Small intestine (tissue), 7 donors: Measurements from ENCODE around the gene HMCN2. TPM values are rescaled to one million over a fixed set of nuclear protein-coding genes. Genes with fewer than 3 reads are reported as not detected.

Experiments
- DNase-seq, 2 donors: peaks; one replicate each; pipeline versions ENCODE4 v3.0.0 to v3.0.0-alpha.2; 2013
- FAIRE-seq: peaks from 2 replicates; lab custom pipeline; 2012; peaks lifted over from hg19 to GRCh38; lab: Jason Lieb, UNC
- H3K27ac ChIP-seq, 3 donors: one replicate each; pipeline ENCODE4 v1.5.1; 2013; ENCODE audit warnings: low read length in 2 of 3, mild to moderate bottlenecking in 2 of 3, control low read depth in 1 of 3, inconsistent platforms in 1 of 3, low read depth in 1 of 3, moderate library complexity in 1 of 3
- H3K27me3 ChIP-seq, 3 donors: one replicate each; pipeline ENCODE4 v1.6.1; 2013; ENCODE audit warnings: low read length in 3 of 3, inconsistent platforms in 1 of 3; ENCODE audit not compliant: control insufficient read depth in 3 of 3, insufficient read depth in 3 of 3
- H3K36me3 ChIP-seq, 3 donors: one replicate each; pipeline ENCODE4 v1.6.1; 2013; ENCODE audit warnings: low read length in 3 of 3, inconsistent platforms in 1 of 3, low read depth in 1 of 3, mild to moderate bottlenecking in 1 of 3, moderate library complexity in 1 of 3; ENCODE audit not compliant: control insufficient read depth in 3 of 3, insufficient read depth in 2 of 3
- H3K4me1 ChIP-seq, 3 donors: one replicate each; pipeline ENCODE4 v1.6.1; 2013; ENCODE audit warnings: low read length in 2 of 3, inconsistent platforms in 1 of 3, low read depth in 1 of 3, mild to moderate bottlenecking in 1 of 3, moderate library complexity in 1 of 3; ENCODE audit not compliant: control insufficient read depth in 3 of 3, insufficient read depth in 2 of 3
- H3K4me3 ChIP-seq, 3 donors: one replicate each; pipeline ENCODE4 v1.5.1; 2013; ENCODE audit warnings: low read length in 3 of 3, control low read depth in 1 of 3, inconsistent platforms in 1 of 3, low read depth in 1 of 3, mild to moderate bottlenecking in 1 of 3, moderate library complexity in 1 of 3
- H3K9me3 ChIP-seq, 2 donors: one replicate each; pipeline ENCODE4 v1.6.1; 2013; ENCODE audit warnings: low read depth in 1 of 2, low read length in 1 of 2; ENCODE audit not compliant: control insufficient read depth in 2 of 2, insufficient read depth in 1 of 2
- WGBS, 3 donors: extraction: QIAGEN DNeasy Blood & Tissue Kit; methylation state at CpG; one replicate each; pipeline ENCODE4 v1.1.7; 2013; 5-methylcytosine and 5-hydroxymethylcytosine counted together
- polyA plus RNA-seq, 4 donors: library from polyadenylated mRNA; stranded (reverse) in 3 of 4; unstranded in 1 of 4; fragments of 200-250 nt in 3 of 4; fragments of 120-200 nt in 1 of 4; gene quantifications; one replicate each; pipeline versions ENCODE4 v1.2.1 to v1.2.3, GENCODE V29; 2013
- donor health status: healthy with polysubstance abuse.
- donor health status: control.
- donor health status: control.
- donor health status: Bipolar disorder and iron deficiency.
- donor health status: healthy.

Gene HMCN2
- polyA plus RNA-seq, 4 donors: 1.1 to 19.4 (median 10.6) TPM; not detected in 1

DNA sequence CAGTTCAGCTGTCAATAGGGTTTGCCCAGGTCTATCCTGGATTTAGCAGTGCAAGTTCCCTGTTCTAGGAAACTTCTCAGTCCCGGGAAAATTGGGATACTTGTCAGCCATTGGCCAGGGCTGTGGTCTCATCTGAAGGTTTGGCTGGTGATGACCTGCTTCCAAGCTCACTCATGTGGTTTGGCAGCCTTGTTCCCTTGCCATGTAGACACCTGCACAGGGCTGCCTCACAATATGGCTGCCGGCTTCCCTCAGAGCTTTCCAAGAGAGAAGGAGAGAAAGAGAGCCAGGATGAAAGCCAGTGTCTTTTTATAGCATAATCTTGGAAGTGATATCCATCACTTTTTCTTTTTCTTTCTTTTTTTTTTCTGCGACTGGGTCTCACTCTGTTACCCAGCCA is 37.7 kb upstream of the HMCN2 start:
- FAIRE-seq: no peak
- Histone ChIP-seq H3K4me1 (no peaks in the 10 kb centered on the region), H3K27ac (no peak overlapping the region), H3K27me3 (no peaks in the 10 kb centered on the region), H3K36me3 (peaks cover 0 to 19% (median 0%) of the 10 kb centered on the region in 3 donors), H3K4me3 (no peak overlapping the region), H3K9me3 (peaks cover 0 to 11% of the 10 kb centered on the region in 2 donors)
- DNase-seq: no peak
- 73 to 97% (median 97%) methylated on average over 3 of the region's 3 CpGs for WGBS, 3 donors

DNA sequence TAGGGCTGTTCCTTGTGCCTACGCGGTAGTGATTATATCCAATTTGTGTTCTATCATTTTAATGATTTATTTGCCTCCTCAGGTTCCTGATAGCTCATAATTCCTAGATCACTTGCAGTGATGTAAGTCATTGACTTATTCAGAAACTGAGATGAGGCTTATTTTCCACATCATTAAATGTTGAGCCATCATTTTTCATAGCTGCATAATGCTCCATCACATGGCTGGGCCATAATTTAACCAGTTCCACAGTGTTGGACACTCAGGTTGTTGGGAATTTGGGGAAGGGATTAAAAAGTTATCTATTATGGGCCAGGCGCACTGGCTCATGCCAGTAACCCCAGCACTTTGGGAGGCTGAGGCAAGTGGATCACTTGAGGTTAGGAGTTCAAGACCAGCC is 35.8 kb upstream of the HMCN2 start:
- FAIRE-seq (no peak), DNase-seq (no peak)
- H3K27me3 ChIP-seq: no peaks in the 10 kb centered on the region
- H3K4me1 ChIP-seq: no peaks in the 10 kb centered on the region
- no peak overlapping the region for H3K27ac ChIP-seq
- H3K9me3 ChIP-seq: peaks cover 0 to 11% of the 10 kb centered on the region in 2 donors
- no peak overlapping the region for H3K4me3 ChIP-seq
- peaks cover 0 to 35% (median 0%) of the 10 kb centered on the region in 3 donors for H3K36me3 ChIP-seq
- 72 to 99% (median 84%) methylated on average over 3 of the region's 3 CpGs for WGBS, 3 donors

DNA sequence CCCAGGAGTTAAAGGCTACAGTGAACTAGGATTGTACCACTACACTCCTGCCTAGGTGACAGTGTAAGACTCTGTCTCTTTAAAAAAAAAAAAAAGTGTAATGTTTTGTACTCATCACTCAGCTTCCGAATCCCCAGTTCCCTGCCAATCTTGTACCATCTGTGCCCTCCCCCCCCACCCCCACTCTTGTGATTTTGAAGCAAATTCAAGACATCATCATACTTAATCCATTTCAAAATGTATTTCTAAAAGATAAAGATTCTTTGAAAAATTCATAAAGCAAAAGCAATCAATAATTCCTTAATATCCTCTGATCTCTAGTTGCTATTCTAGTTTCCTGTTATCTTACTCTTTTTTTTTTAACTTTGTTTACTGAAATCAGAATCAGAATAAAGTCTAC is 34.9 kb upstream of the HMCN2 start:
- Histone ChIP-seq H3K4me3 (no peak overlapping the region), H3K27me3 (no peaks in the 10 kb centered on the region), H3K4me1 (no peaks in the 10 kb centered on the region), H3K36me3 (peaks cover 0 to 39% (median 0%) of the 10 kb centered on the region in 3 donors), H3K9me3 (peaks cover 0 to 11% of the 10 kb centered on the region in 2 donors), H3K27ac (no peak overlapping the region)
- no peak for FAIRE-seq
- DNase-seq: no peak
- 8 to 53% (median 12%) methylated on average over 1 of the region's 1 CpG for WGBS, 3 donors

DNA sequence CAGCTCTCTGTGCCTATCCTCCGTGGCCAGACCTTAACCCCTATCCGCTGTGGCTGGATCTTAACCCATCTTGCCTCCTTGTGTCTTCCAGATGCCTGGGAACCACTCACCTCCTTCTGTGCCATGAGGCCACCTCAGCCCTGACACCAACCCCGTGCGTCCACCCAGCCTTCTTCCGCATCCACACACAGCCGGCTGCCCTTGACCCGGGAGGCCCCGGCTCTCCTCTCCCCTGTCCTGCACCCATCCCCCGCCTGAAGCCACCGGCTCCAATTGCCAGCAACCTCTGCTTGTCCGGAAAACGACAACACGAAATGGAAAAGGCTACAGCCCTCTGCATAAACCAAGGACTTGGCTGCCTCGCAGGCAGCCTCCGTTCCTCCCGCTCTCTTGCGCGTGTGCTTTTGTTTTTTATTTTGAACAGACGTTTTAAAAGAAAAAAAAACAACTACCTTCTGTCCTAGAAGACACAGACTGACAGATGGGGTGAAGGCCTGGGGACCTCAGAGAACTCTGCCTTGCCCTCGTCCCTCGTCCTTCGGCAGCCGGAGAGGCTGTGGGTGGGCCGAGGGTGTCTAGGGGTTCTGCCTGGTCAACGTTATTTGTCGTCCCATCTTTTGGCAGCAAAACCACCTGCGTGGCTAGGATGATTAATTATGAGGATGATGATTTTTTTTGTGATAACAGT is 32.5 kb upstream of the HMCN2 start:
- no peaks in the 10 kb centered on the region for H3K27me3 ChIP-seq
- WGBS, 3 donors: 82 to 88% (median 86%) methylated on average over 27 of the region's 27 CpGs
- H3K27ac ChIP-seq: no peak overlapping the region
- H3K9me3 ChIP-seq: peaks cover 0 to 1% of the 10 kb centered on the region in 2 donors
- H3K4me1 ChIP-seq: no peaks in the 10 kb centered on the region
- DNase-seq (no peak), FAIRE-seq (no peak)
- peaks cover 0 to 25% (median 0%) of the 10 kb centered on the region in 3 donors for H3K36me3 ChIP-seq
- no peak overlapping the region for H3K4me3 ChIP-seq

DNA sequence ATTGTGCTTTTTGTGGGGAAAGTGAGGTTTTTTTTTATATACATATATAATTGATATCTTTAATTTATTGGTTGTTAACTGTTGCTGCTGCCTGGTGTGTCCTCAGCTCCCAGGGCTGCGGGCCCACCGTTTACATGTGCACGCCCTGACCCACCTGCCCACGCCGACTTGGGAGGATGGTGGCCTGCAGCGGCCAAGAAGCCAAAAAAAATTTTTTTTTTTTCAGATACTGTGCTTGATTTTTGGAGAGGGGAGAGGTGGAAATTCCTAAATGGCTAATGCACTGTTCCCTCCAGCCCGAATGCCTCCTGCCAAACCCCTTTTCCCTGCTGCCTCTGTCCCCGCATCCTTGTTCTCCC is 32.0 kb upstream of the HMCN2 start:
- Histone ChIP-seq H3K36me3 (peaks cover 0 to 25% (median 0%) of the 10 kb centered on the region in 3 donors), H3K27me3 (no peaks in the 10 kb centered on the region), H3K9me3 (no peaks in the 10 kb centered on the region), H3K4me1 (no peaks in the 10 kb centered on the region), H3K27ac (no peak overlapping the region), H3K4me3 (no peak overlapping the region)
- 85 to 94% (median 90%) methylated on average over 8 of the region's 8 CpGs for WGBS, 3 donors
- no peak for DNase-seq
- FAIRE-seq: no peak

DNA sequence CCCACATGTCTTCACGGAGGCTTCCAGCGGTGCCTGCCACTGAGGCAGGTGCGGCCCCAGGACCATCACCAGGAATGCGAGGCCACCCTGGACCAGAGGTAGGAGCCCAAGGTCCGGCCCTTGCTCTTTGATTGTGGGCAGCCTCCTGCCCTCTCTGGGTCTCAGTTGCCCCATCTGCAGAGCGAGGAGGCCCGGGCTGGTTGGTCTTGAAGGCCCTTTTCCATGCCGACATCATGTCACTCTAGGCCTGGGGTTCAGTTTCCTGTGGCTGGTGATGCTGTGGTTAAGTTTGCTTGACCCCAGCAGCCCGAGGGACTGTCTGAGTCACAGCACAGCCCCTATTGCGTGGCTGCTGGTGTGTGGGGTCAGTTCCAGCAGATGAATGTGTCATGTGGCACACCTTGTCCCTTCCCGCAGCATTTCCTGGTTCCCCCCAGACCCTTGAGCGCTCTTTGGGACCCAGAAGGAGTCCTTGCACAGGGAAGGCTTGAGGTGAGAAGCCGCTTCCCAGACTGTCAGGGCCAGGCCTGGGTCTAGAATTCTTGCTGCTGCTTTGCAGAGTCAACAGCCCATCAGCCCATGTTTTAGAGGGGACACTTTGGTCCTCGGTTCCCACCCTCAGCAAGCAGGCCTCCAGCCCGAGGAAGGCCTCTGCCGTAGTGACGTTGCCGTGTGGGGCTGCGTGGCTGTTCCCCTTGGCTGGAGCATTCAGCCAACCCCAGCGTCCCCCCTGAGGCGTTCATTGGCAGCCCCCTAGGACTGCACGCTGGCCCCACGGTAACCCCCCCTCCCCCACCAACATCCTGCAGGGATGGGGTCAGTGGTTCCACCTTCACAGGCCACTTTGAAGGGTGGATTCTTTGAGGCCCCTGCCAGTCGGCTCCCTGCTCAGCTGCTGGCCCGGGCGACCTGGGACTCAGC is 31.0 kb upstream of the HMCN2 start:
- WGBS, 3 donors: 86 to 92% (median 88%) methylated on average over 23 to 26 of the region's 26 CpGs
- H3K27ac ChIP-seq: no peak overlapping the region

GRCh38 chr9:130235558-130236435 is 29.8 kb upstream of the HMCN2 start:
- peak; percentile 31 to 69 for DNase-seq
- Histone ChIP-seq H3K27ac (no peak overlapping the region), H3K27me3 (no peaks in the 10 kb centered on the region), H3K4me1 (no peaks in the 10 kb centered on the region), H3K36me3 (peaks cover 0 to 25% (median 0%) of the 10 kb centered on the region in 3 donors), H3K4me3 (no peak overlapping the region), H3K9me3 (no peaks in the 10 kb centered on the region)
- 50 to 51% (median 51%) methylated on average over 44 to 45 of the region's 45 CpGs for WGBS, 3 donors
- FAIRE-seq: no peak

More for the DNA sequence above, 31.0 kb upstream of the HMCN2 start:
- no peaks in the 10 kb centered on the region for H3K4me1 ChIP-seq
- H3K9me3 ChIP-seq: no peaks in the 10 kb centered on the region
- DNase-seq (no peak), FAIRE-seq (no peak)
- no peaks in the 10 kb centered on the region for H3K27me3 ChIP-seq
- H3K36me3 ChIP-seq: peaks cover 0 to 25% (median 0%) of the 10 kb centered on the region in 3 donors
- H3K4me3 ChIP-seq: no peak overlapping the region
